COR-L47 (cell line): Measurements from ENCODE around the gene TRMT1.

Source experiments
- DNase-seq: peaks from one replicate; lab custom pipeline; 2025; lab: John Stamatoyannopoulos, UW

TRMT1 gene

GRCh38 chr19:13090511-13091231, 25.9 kb downstream of the TRMT1 start:
- peak; percentile 22 for DNase-seq

- no peak for DNase-seq
Measured at GRCh38 chr19:13089857-13090507, 26.6 kb downstream of the TRMT1 start.

GRCh38 chr19:13089139-13089856, 27.2 kb downstream of the TRMT1 start:
- no peak for DNase-seq

- DNase-seq: no peak
Measured at GRCh38 chr19:13087795-13088537, 28.6 kb downstream of the TRMT1 start.

- no peak for DNase-seq
Measured at GRCh38 chr19:13087295-13087694, 29.2 kb downstream of the TRMT1 start.

- no peak for DNase-seq
Measured at GRCh38 chr19:13086341-13086740, 30.2 kb downstream of the TRMT1 start.

- no peak for DNase-seq
Measured at GRCh38 chr19:13085666-13086065, 30.9 kb downstream of the TRMT1 start.

GRCh38 chr19:13083627-13084026, 32.9 kb downstream of the TRMT1 start:
- DNase-seq: peak; percentile 30

- no peak for DNase-seq
Measured at GRCh38 chr19:13083008-13083404, 33.5 kb downstream of the TRMT1 start.

GRCh38 chr19:13082192-13083007, 34.1 kb downstream of the TRMT1 start:
- peak; percentile 15 for DNase-seq

GRCh38 chr19:13079542-13079986, 37.0 kb downstream of the TRMT1 start:
- DNase-seq: peak; percentile 83

- peak; percentile 51 for DNase-seq
Measured at GRCh38 chr19:13078897-13079541, 37.5 kb downstream of the TRMT1 start.

- DNase-seq: no peak
Measured at GRCh38 chr19:13078381-13078780, 38.2 kb downstream of the TRMT1 start.

- peak; percentile 38 for DNase-seq
Measured at GRCh38 chr19:13077240-13077639, 39.3 kb downstream of the TRMT1 start.

- DNase-seq: no peak
Measured at GRCh38 chr19:13076787-13077186, 39.8 kb downstream of the TRMT1 start.

GRCh38 chr19:13076320-13076719, 40.2 kb downstream of the TRMT1 start:
- no peak for DNase-seq

- DNase-seq: no peak
Measured at GRCh38 chr19:13074378-13074777, 42.2 kb downstream of the TRMT1 start.

GRCh38 chr19:13073263-13073662, 43.3 kb downstream of the TRMT1 start:
- no peak for DNase-seq

GRCh38 chr19:13072188-13072908, 44.2 kb downstream of the TRMT1 start:
- no peak for DNase-seq
